ENCODE data around the gene CCR7. TPM values are rescaled to one million over a fixed set of nuclear protein-coding genes. Genes with fewer than 3 reads are reported as not detected.
"Not testable (repeated sequence)": the region's sequence is repeated elsewhere in the genome, so short reads cannot be mapped to it uniquely, and the experiment has no call there.

Gene CCR7
- total RNA-seq, 1 experiment from 2014 or later, result not detected

DNA sequence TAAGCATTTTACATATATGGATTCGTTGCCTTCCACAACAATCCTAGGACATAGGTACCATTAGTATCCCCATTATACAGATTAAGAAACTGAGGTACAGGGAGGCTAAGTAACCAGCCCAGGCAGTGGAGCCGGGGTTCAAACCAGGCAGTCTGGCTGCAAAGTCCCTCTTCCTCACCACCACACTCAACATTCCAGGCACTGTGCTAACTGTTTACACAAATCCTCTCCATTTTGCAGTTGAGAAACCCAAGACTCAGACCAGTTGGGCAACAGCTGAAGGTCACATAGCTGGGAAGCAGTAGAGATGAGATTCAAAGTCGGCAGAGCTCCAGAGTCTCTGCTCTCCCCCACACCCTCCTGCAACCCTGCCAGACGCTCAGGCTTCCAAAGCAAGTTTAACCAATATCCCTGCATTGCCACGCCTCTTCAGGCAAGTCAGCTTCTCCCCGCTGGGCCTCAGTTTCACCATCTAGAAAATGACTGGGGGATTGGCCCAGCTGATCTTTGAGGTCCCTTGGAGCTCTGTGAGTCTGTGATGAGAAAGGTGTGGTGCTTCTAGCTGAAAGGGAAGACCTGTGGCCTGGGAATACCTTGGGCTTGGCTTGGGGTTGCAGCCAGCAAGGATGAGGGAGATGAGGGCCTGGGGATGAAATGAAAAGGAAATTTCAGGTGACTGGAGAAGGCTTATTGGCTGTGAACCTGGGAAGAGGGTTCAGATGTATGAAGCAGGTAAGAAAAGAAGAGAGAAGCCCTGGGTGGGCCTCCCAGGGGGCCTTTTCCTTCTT lies 14.0 kb downstream of the CCR7 start:
- peak; percentile 98 for DNase-seq (ENCODE audit: low read depth)

DNA sequence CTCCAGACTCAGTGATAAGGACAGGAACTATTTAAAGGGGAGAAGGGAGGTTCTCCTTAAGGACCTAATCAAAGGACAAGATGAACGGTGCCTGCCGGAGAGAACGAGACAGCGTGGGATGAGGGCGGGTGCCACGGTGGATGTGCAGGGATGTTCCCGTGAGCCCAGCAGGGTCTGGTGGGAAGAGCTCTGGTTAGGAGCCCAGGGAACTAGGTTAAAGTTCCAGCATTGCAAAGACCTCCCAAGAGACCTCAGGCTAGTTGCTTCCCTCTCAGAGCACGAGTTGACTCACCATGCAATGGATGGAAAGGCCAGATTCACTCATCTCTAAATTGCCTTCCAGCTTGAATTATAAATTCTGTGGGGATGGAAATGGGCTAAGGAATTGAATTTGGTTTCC lies 14.7 kb downstream of the CCR7 start:
- DNase-seq (ENCODE audit: low read depth), result peak; percentile 96

DNA sequence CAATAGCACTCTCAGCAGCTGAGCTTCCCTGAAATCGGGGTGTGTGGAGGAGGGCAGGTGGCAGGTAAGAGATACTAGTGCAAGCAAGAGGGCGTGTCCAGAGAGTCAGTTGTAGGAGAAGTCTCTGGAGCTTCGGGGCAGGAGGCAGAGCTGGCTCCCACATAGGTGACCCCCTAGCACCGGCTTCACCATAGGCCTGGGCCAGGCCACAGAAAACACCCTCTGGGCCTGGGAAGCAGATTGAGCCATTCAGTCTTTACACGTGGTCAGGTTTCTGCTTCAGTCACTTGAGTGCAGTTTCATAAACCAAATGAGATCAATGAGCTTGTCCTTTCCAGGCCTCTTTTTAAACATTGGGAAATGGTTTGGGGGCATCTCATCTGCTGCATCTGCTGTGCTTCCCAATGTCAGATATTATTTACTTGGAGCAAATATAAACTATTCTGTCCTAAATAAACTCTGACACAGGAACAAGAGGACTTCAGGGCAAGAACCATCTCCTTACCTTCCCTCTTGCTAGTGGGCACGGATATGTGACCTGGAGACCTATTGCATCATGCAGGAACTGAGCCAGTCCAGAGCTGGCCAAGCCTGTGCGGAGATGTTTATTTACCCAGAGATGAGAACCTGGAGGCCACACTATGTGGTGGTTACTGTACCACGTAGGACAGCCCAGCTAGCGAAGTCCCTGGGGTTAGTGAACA lies 16.1 kb downstream of the CCR7 start:
- peak; percentile 90 for DNase-seq (ENCODE audit: low read depth)

DNA sequence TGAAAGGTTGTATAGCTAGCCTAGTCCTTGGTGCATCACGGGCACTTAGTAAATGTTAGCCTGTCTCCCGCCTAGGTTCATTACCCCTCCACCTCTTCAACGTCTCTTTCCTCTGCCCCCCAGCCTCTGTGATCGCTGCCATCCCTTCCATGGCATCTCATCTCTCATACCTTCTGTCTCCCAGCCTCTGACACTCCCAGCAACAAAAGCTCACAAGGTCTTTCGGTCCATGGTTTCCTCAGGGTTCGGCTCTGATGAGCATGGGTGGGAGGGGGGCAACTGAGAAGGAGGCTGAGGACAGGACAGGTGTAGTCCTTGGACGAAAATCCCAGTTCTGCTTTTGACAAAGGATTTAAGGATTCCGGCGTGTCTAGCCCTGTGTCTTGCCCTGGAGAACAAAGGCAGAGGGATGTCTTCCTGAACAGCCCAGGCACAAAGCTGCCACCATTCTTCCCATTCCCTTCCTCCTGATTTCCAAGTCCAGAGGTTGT lies 16.7 kb downstream of the CCR7 start:
- DNase-seq (ENCODE audit: low read depth), result no peak

DNA sequence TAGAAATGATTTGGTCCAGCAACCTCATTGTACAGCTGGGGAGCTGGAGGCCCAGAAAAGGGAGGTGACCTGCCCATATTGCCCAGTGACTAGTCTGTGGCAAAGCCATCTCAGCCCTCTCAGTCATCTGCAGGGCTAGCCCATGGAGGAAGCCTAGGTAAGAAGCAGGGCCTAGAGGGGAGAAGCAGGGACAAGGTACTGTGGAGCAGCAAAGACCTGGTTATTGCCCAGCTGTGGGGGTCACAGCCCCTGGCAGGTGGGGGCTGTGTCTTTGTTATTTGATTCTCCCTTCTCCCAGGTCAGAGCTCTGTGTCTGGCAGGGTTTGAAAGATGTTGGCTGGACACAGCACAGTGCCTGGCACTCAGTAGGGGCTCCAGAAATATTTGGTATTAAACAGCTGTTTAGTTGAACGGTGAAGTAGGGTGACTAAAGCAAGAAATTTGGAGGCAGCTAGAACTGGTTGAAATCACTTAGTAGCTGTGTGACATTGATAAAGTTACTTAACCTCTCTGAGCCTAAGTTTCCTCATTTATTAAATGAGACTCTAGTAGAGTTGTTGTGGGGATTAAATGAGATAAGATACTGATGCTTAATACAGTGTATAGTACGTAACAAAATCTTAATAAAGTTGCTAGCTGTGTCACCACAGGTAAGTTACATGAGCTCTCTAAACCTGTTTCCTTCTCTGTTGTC lies 17.3 kb downstream of the CCR7 start:
- no peak for DNase-seq (ENCODE audit: low read depth)

DNA sequence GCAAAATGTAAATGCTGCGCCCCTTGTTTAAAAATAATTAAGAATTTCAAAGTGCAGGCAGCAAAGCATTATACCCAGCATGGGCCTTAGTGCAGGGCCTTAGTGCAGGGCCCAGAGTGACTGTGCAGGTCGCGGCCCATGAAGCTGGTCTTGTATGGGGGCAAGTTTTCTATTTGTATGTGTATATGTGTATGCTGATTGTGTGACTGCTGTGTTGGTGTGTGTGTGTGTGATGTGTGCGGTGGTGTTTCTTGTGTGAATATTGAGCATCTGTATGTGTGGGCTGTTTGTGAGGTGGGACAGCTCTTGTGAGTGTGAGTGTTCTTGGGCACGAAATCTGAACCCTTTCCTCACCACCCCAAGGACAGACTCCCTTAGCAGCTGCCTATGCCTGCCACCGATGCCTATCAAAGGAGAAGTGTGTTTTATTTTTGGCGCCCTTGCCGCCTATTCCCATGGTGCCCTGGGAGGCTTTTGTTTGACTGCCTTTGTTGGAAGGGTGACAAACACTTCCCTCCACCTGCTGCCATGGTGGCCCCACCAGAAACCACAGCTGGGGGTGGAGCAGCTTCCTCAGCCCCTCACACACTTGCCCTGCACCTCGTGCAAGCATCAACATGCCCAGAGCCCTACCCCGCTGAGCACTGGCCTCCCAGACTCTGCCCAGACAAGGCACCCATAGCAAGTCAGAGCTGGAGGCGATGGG lies 18.0 kb downstream of the CCR7 start:
- DNase-seq (ENCODE audit: low read depth), result peak; percentile 97

DNA sequence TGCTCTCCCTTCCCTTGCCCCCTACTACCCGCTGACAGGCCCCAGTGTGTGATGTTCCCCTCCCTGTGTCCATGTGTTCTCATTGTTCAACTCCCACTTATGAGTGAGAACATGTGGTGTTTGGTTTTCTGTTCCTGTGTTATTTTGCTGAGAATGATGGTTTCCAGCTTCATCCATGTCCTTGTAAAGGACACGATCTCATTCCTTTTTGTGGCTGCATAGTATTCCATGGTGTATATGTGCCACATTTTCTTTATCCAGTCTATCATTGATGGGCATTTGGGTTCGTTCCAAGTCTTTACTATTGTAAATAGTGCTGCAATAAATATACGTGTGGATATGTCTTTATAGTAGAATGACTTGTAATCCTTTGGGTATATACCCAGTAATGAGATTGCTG lies 18.8 kb downstream of the CCR7 start:
- not testable (repeated sequence) for DNase-seq (ENCODE audit: low read depth)

DNA sequence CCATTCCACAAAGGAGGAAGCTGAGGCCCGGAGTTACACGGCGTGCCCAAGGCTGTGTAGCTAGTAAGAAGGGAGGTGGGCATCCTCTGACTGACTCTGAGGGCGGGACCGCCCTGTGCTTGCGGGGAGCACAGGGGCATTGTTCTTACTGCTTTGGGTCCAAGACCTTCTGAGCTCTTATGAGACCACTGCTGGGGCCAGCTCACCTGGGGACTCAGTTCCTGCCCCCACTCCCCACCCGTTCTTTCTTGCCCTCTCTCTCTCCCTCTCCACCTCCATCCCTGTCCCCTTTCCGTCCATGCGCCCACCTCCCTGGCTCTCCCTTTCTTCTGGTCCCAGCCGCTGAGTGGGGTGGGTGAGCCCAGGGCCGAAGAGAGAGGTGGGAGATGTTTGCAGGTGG lies 19.6 kb downstream of the CCR7 start:
- no peak for DNase-seq (ENCODE audit: low read depth)

DNA sequence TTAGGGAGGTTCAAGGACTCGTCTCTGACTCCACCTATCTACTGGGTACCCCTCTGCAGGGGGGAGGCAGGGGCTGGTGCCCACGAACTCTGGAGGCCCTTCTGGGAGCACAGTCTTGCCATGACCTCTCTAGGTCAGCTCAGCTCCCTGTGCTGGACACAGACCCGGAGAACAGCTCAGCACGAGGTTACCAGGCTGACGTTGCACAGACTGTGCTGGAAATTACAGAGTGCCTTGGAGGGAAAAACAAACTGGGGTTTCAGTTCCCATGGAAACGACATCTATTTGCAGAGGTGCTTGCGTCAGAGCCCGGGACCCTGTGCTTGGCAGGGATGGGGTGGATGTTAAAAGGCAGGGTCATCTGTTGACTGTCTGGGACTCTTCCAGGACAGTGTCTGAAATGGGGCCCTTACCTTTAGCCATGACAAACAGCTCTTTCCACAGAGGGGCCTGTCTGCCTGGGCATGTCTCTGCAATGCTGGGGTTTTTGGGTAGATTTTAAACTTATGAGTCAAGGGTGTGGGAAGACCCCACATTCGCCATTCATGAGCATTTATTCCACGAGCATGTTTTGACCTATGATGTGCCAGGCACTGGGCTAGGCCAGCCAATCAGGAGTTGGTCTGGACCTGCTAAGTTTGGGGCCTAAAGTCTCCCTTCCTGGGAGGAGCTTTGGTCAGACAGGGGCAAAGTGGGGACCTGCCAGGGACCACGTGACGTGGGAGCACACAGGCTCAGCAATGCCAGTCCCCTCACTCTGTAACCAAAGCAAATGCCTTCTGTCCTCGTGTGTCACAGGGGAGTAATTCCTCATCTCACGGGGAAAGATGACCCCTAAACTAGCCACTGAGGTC lies 22.5 kb downstream of the CCR7 start:
- DNase-seq (ENCODE audit: low read depth), result peak; percentile 90

DNA sequence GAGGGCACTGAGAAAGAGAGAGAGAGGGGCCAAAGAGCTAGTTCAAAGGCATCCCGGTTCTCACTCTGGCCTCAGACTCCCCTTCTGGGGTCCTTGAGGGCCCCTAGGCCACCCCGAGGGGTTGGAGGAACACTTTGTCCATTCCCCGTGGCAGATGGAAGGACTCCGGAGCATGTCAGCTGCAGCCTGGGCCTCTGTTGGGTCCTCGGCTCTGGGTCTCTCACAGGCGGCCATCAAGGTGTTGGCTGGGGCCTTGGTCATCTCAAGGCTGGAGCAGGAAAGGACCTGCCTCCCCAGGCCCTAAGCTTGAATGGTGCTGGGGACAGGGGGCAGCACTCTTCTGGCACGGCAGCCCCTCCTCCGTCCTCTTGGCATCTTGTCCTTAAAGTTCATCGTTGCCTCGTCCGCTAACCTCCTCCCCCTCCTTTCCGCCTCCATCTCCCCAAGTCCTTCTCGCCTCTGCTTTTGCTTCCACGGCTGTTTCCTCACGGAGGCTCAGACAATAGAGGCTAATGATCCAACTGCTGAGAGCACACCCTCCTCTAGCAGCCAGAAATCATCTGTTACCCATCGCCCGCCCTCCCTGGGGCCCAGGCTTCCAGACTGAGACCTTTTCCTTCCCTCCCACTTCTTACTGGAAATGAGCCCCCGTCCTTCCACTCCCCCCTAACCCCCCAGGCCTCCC lies 23.3 kb downstream of the CCR7 start:
- no peak for DNase-seq (ENCODE audit: low read depth)

DNA sequence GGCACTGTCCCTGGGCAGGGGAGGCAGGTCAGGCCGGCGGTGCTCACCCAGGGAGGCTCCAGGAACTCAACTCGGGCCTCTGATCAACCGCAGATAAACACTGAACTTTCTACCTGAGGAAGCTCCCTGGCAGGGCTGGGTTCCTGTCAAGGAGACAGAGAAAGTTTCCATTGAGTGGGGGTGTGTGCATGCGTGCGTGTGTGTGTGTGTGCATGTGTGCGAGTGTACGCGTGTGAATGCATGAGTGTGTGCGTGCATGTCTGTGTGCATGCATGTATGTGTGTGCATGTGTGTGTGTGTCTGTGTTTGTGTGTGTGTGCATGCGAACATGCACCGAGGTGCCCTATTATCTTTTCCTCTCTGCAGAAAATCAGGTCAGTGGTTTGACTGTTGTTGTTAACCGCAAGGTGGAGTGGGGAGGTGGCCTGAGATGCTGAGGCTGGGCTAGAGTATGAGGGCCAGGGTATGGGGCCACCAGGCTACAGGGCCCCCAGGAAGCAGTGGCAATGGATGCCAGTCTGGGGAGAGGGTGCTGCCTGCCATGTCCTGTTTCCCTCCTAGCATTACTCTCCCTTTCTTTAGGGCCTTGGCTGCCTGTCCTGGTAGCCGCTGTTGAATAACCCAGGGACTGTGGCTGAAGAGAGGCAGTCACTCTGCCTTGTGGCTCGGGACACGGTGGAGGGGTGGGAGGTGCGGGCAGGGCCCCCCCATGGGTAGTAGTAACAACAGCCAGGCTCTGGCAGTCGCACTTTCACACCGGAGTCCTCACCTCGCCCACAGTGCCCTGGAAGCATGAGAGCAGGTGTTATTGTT lies 24.0 kb downstream of the CCR7 start:
- DNase-seq (ENCODE audit: low read depth), result no peak

DNA sequence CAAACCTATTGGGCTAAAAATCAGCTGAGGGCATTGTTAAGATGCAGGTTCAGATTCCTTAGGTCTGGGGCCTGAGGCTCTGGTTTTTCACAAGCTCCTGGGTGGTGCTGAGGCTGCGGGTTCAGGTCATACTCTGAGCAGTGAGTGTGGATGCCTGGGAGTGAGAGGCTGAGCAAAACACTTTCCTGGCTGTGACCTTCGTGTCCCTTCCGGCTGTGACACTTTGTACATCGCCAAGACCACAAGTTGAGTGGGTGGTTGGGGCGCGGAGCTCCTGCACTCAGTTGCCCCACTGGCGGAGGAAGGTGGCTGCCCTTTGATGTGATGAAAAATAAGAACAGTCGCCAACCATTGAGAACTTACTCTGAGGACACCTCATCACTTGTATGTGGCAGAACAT lies 24.8 kb downstream of the CCR7 start:
- no peak for DNase-seq (ENCODE audit: low read depth)

DNA sequence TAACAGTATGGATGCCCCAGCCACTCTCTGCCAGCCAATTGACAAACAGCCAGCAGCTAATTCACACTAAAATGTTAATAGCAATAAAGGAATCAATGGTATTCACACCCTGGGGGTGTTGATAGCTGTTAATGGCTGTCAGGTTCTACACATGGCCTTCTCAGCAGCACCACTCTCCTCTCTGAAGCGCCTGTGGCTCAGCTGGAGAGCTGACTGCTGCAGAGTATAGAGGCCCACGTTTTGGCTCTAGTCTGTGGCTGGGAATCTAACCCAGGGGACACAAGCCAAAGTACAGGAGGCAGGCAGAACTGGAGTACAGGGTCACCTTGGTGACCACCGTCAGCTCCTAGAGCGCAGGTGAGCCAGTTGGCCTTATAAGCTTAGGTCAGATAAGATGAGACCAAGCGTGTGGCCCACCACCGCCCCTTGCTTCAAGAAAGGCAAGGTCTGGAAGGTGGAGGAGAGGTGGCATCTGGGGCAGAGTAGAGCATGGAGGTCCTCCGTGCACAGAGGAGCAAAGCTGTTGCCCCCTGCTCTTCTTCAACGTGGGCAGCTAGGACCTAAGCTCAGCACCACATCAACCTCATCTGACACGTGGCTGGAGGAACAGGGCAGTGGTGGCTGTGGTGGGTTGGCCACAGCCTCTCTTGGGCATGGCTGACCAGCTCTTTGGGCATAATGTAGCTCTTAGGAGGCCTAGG lies 25.4 kb downstream of the CCR7 start:
- no peak for DNase-seq (ENCODE audit: low read depth)

DNA sequence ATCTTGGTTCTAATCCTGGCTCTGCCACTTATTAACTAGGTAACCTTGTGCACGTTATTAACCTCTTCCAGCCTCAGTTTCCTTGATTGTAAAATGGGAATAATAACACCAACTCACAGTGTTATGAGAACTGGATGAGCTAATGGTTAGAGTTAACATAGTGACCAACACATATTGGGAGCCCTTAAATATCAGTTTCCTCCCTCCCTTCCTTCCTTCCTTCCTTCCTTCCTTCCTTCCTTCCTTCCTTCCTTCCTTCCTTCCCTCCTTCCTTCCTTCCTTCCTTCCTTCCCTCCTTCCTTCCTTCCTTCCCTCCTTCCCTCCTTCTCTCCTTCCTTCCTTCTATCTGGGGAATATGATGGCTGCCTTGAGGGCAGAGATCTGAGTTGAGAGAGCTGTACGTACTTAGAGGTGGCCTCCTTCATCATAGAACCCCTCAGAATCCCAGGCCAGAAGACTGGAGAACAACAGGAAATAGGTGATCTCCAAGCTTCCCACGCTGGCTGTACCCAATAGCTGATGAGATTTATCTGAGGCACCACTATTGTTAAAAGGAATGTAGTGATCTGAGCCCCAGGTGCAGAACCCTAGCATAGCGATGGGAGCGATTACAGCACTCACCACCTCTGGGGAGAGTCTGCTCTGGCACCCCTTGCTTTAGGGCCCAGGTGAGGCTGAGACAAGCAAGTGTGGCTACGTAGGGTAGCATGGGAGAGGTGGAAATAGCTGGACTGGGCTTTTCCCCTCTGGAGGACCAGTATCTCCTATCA lies 26.2 kb downstream of the CCR7 start:
- DNase-seq (ENCODE audit: low read depth), result no peak

DNA sequence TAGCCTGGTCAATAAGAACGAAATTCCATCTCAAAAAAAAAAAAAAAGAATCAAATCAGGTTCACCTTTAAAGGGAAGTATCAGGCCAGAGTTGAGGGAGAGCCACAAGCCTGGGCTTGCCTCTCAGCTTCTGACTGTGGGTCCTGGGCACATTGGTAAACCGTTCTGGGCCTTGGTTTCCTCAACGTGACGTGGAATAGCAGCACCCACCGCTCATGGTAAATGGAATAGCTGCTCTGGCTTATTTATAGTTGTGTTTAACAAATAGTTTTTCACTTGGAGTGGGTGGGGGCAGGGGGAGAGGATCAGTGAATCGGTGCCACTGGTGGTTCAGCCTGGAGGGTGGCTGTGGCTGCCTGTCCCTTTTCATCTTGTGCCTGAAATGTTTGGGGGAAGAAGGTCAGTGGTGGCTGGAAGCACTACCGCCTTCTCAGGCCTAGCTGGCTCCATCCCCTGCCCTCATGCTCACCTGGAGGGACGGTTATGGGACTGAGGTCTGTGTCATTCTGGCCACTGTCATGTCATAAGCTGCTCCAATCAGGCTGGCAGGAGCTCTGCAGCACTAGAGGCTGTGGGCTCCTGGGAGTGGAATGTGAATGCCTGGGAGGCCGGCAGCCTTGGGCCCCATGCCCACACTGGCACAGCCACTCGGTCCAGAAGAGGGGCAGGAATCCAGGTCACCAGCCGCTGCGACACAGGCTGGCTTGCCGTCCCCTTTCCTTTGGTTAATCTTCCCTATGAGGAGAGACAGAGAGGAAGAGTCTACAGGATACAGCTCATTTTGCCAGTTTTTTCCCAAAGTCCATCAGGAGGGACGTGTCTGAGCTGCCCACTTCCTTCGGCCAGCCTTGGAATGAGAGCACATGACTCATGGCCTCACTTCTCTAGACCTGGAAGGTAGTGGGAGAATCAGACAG lies 27.0 kb downstream of the CCR7 start:
- no peak for DNase-seq (ENCODE audit: low read depth)

DNA sequence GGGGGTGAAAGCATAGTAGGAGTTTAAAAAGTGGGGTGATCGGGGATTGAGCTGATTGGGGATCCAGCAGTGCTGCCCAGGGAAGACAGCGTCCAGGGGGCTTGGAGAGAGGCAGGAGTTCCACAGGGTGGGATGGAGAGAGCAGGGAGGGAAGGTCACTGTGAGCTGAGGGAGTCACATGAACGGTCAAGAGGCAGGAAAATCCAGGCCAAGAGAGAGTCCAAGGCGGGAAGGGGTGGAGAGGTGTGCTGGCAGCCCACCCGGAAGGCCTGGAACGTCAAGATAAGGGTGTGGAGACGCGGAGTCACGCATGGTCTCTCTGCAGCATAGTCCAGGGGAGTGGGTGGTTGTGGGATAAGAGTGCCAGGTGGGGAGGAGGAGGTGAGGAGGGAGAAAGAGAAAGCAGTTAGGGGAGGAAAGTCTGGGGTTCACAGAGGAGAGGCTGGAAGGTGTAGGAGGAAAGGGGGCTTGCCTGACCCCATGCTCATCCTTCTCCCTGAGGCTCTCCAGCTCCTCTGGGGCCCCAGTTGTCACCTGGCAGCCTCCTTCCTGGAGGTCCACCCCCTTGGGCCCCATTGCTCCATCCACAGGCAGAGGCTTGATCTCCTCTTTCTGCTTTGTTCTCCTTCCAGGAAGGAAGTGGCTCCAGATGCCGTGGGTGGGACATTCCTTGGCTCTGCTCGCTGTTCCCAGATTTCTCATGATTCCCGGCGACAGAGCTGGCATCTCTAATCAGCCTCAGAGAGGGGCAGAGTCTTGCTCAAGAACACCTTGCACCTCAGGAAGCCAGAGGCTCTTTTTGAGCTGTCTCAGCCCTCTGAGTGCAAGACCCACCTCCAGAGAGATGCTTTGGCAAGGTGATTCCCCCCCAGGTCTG lies 28.7 kb downstream of the CCR7 start:
- DNase-seq (ENCODE audit: low read depth), result peak; percentile 42

Data from LHCN-M2 (cell line).